Stimulated activated CD4-positive, alpha-beta T cell treated with anti-CD3 and anti-CD28 coated beads, Interleukin-1b, Interleukin-23, amount 100 ng/mL, for 48 hours (primary cell): ENCODE measurements around the gene EXOG.

Experiments
- DNase-seq: peaks from one replicate; pipeline ENCODE4 v3.0.0-alpha.2; 2020

EXOG gene

GRCh38 chr3:38548154-38548931 is 52.2 kb downstream of the EXOG start:
- DNase-seq: no peak

GRCh38 chr3:38549082-38549481 is 52.9 kb downstream of the EXOG start:
- DNase-seq: no peak

DNA sequence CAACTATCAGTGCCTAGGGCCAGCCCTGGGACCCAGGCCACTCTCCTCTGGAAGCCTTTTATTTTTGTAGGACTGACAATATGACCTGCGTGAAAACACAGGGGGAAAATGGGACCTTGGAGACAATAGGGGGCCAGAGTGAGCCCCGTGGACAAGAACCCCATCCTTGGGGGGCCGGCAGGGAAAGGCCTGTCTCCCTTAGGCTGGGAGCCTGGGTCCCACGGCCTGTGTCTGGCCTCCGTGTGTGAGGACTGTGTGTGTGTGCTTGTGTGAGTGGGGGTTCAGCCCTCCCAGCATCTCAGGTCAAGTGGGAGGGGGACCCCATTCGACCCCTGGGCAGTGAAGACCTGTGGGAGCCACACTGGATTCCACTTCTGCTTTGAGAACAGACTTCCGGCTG is 53.3 kb downstream of the EXOG start:
- DNase-seq: no peak

GRCh38 chr3:38549957-38550840 is 54.1 kb downstream of the EXOG start:
- DNase-seq: no peak

DNA sequence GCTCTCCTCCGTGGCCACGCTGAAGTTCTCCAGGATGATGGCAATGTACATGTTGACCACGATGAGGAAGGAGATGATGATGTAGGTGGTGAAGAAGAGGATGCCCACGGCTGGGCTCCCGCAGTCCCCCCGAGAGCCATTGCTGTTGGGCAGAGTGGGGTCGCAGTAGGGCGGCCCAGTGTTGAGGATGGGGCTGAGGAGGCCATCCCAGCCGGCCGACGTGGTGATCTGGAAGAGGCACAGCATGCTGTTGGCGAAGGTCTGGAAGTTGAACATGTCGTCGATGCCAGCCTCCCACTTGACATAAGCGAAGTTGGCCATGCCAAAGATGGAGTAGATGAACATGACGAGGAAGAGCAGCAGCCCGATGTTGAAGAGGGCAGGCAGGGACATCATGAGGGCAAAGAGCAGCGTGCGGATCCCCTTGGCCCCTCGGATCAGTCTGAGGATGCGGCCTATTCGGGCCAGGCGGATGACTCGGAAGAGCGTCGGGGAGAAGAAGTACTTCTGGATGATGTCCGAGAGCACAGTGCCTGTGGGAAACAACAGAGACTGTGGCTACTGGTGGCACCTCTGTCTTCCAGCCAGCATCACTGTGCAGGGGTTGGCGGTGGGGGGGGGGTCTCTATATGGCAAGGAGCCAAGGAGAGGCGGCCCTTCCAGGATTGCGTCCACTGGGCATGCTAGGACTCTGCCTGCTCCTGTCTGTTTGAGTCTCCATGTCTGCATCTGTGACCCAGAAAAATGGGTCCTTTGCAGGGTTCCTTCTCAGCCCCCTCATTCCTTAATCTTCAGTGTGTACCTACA is 55.1 kb downstream of the EXOG start:
- DNase-seq: no peak

DNA sequence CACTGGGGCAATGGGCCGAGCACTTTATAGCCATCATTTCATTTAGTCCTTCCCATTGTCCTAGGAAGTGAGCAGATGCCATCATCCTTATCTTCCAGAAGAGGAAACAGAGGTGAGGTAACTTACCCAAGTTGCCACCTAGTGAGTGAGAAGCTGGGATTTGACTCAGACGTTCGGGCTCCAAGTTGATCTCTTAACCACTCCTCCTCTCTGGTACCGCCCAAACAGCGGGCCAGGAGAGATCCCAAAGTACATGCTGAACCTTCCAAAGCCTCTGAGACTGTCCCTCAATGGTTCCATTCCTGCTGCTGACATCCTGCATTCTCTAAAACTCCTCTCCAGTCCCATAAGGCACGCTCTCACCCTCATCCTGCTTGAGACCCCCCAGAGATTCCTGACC is 56.2 kb downstream of the EXOG start:
- DNase-seq: no peak

DNA sequence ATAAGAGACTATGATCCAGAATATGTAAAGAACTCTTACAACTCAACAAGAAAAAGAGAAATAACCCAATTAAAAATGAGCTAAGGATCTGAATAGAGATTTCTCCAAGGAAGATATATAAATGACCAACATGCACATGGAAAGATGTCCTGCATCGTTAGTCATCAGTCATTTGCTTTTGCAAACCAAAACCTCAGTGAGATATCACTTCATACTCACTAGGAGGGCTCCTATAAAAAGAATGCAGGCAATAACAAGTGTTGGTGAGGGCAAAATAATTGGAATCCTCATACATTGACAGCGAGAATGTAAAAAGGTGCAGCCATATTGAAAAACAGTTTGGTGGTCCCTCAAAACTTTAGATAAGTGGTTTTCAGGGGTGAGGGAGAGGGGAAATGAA is 56.9 kb downstream of the EXOG start:
- no peak for DNase-seq

DNA sequence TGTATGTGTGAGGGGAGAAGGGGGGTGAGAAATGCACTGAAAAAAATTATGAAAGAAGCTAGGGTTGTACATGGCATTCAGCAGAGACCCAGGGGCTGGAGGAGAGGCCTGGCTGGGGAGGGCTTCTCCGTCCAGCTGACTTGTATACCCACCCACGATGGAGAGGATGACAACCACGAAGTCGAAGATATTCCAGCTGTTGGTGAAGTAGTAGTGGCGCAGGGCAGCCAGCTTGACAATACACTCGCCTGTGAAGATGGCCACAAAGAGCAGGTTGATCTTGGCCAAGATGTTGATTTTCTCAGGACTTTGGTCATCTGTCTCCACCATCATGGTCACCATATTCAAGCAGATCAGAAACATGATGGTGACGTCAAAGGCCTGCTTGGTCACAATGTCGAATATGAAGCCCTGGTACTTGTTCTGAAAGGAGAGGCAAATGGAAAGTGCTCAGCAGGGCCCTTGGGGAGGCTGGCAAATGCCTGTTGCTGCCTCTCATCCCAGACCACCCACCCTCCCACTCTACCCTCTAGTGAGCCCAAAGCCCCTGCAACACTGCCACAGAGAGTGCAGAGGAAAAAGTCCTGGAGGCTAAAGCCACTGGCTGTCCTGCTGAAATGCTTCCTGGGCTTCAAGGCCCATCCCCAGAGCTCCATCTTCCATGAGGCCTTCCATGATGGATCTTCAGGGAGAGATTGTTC is 58.1 kb downstream of the EXOG start:
- DNase-seq: no peak

DNA sequence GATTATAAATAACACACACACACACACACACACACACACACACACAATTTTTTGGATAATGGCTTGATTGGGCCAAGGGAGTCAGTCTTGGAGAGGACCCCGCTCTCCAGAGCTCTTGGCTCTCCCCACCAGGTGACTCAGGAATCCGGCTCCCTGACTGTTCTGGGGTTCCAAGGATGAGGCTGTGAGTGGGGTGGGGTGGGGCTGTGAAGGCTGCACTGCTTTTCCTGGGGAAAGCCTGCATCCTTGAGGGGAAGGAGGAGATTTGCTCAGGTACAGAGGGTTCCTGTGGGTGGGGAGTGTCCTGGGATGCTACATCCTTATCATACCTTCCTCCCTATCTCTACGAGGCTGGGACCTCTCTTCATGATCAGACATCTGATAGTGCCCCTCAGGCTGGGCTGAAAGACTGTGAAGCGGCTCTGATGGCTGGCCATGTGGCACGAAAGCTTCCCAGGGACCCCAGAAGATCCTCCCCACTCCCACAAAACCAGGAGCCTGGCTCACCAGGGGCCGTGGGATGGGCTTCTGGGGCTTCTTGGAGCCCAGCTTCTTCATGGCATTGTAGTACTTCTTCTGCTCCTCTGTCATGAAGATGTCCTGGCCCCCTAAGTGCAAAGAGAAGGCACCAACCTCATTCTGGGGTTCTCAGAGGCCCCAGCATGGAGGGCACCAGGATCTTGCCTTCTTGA is 59.2 kb downstream of the EXOG start:
- no peak for DNase-seq

DNA sequence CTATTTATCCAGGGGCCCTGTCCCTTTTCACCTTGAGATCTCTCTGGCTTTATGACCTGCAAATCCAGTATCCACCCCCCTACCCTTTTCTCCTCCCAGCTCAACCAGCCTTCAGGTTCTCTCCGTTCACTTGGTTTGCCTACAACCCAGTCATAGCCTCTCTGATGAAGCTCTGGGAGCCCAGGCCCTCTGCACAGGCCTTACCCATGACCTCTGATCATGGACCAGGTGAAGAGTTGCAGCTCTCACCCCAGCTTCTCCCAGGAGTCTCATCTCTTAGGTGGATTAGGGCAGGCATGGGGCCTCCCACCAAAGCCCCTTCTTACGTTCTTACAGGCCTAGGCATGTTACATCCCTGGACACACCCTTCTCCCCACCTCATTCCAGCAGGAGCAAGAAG is 59.8 kb downstream of the EXOG start:
- DNase-seq: no peak

DNA sequence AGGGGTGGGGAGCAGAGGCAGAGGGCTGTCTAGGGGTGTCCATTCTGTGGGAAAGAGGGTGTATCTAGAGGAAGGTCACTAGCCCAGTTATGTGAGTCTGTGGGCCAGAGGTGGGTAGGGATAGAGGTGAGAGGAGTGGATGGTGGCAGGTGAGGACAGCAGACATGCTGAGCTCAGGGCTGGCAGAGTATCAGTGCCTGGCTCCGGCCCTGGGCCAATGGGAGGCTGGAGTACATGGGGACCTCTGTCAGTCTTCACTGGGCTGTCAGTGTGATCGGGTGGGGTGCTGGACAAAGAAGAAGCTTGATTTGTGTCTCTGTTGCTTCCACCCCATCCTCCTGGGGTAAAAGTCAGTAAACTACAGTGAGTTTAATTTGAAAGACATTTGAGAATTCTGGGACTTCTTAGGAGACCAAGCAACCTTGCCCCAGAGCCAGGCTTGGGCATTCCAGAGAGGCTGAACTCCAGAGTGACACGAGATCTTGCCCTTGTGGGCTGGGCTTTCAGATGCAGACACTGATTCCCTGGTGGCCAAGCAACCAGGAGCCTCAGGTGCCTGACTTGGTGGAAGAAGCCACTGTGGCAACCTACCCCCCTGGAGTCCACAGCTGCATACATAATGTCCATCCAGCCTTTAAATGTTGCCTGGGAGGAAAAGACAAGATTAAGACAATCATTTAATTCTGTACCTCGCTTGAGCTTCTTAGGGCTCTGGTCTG is 60.7 kb downstream of the EXOG start:
- DNase-seq: no peak

- DNase-seq: no peak
These were observed 62.7 kb downstream of the EXOG start for GRCh38 chr3:38558864-38559263.

GRCh38 chr3:38560284-38560683 is 64.1 kb downstream of the EXOG start:
- DNase-seq: no peak

- no peak for DNase-seq
These were observed 65.0 kb downstream of the EXOG start for GRCh38 chr3:38560996-38561717.

DNA sequence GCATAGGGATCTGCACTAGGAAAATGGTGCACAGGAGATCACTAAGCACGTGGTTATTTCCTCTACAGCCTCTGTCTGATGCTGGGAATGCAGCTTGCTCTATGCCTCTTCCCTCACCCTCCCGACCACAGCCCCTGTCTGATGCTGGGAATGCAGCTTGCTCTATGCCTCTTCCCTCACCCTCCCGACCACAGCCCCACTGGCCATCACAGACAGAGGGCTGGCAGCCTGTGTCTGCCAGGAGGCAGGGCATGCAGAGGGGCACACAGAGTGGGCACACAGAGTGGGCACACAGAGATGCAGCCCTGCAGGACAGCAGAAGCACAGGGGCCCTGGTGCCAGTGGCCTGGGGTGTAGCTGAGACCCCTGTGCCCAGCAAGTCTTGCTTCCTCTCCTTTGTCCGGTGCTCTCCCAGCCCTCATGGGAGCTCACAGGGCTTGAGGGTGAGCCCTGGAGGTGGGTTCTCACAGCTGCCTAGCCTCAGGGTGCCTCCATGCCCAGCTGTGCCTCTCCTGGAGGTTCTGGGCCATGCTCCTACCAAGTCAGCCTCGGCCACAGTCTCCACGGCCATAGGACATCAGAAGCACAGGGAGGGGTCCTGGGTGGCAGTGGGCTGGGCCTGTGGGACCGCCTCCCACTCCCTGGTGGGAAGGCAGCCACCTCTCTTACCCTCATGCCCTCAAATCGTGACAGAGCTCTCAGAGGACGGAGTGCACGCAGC is 65.8 kb downstream of the EXOG start:
- DNase-seq: no peak

GRCh38 chr3:38562467-38562925 is 66.4 kb downstream of the EXOG start:
- DNase-seq: no peak

DNA sequence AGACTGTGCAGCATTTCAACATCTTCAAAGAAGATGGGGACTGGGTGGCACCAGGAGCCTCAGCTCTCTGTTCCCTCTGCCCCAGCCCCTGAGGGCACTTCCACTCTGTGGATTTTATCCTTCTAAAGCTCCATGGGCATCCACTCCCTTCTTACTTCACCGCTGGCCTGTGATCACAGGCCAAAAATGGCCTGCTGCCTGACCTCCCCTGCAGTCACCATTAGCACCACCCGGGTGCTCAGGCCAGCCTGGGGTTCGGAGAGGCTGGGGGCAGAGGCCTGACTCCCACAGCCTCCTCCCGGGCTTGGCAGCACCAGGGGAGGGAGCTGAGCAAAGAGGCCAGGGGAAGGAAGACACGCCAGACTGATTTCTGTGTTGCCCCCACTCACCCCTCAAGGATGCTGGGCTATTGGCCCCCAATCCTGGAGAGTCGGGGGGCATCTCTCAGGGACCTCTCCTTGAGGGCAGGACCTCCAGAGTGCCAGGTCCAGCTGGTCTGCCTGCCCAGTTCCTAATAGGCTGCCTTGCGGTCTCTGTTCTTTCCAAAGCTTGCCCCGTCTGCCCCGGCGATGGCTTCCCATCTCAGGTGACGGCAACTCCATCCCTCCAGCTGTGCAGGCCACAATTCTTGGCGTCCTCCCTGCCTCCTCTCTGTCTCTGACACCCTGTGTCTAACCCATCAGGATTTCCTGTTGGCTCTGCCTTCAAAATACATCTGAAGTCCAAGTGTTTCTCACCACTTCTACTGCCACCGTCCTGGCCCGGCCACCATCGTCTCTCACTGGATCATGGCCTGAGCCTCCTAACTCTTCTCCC is 67.1 kb downstream of the EXOG start:
- no peak for DNase-seq

DNA sequence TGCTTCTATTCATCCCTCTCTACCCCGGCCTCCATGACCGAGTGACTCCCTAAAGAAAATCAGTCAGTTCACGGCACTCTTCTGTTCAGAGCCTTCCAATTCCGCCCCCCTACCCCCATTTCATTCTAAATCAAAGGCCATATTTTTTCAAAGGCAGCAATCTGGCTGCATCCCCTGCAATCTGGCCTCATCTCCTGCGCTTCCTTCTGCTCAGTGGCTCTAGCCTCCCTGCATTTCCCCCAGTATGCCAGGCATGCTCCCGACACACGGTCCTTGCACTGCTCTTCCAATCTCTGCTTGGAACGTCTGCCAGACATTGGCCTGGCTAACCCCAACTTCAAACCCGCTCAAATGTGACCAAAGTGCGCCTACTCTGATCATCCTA is 67.7 kb downstream of the EXOG start:
- no peak for DNase-seq
